Heart left ventricle (tissue), 13 donors: ENCODE measurements around the gene GREB1.

Source experiments
- CTCF ChIP-seq, 12 donors: fragments of 200-600 bp; sonication (generic) in 4 of 12; IDR thresholded peaks; one replicate each; pipeline versions ENCODE4 v1.5.0 to v1.8.0; 2018 to 2022; ENCODE audit warnings: antibody characterized with exemption in 12 of 12, mild to moderate bottlenecking in 5 of 12
- POLR2A ChIP-seq, 2 donors: fragments of 450-650 bp; IDR thresholded peaks; one replicate each; pipeline ENCODE4 v1.6.1; 2017; ENCODE audit warnings: antibody characterized with exemption in 2 of 2, mild to moderate bottlenecking in 2 of 2, moderate library complexity in 2 of 2
- donor health status: ischemic (EF 13 %, LVEDD 7.1; RV severe dilation, severe dysfunction).
- donor health status: DM: no; HTN: yes; CAD: no.
- donor health status: DM: no; HTN: no; CAD: no.
- donor health status: ischemic (EF 25% LVEDD 6.9; RV normal size, moderate dysfunction).
- donor health status: ischemic (EF 25% LVEDD 5.7; RV mildly dilated, moderate dysfunction).
- donor health status: ischemic (EF 35%, LVEDD 5.7; RV mildly dilated, moderate dysfunction).
- donor health status: nonischemic (EF 11% LVEDD 7.7; RV severe dilation, severe dysfunction).
- donor health status: DM: yes; HTN: yes; CAD: no.
- donor health status: PGD.
- donor health status: ischemic (EF 29% LVEDD 5.4; RV normal size, mild dysfunction).
- donor health status: nonischemic (EF 23%, LVEDD 6.1; RV moderate dilation, normal function).

DNA sequence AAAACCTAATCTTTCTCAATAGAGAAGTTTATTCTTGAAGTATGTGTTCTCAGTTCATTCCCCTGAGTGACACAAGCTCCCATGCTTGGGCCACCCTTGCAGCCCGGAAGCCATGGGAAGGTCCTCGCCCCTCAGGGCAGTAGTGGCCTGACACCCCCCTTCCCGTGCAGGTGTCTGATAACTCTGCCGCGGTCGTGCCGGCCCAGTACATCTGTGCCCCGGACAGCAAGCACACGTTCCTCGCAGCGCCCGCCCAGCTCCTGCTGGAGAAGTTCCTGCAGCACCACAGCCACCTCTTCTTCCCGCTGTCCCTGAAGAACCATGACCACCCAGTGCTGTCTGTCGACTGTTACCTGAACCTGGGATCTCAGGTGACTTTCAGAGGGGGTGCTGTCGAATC is 103.7 kb downstream of the GREB1 start:
- TF ChIP-seq POLR2A (IDR thresholded peaks at IDR 0.05) (no peak), CTCF (IDR thresholded peaks at IDR 0.05) (no peak)
